Ecto neural progenitor cell (in vitro differentiated cells): ENCODE measurements around the gene PREP.
"Not testable (repeated sequence)": the region's sequence is repeated elsewhere in the genome, so short reads cannot be mapped to it uniquely, and the experiment has no call there.

Experiments used
- DNase-seq: peaks from one replicate; pipeline ENCODE4 v3.0.0-alpha.2; 2018; ENCODE audit warnings: low spot score

Gene PREP

GRCh38 chr6:105338350-105338983, 64.4 kb downstream of the PREP start:
- DNase-seq, result not testable (repeated sequence)

GRCh38 chr6:105336986-105337385, 65.9 kb downstream of the PREP start:
- no peak for DNase-seq

- no peak for DNase-seq
These were observed 70.3 kb downstream of the PREP start for GRCh38 chr6:105332576-105332975.

GRCh38 chr6:105331927-105332326, 71.0 kb downstream of the PREP start:
- no peak for DNase-seq

- no peak for DNase-seq
These were observed 72.0 kb downstream of the PREP start for GRCh38 chr6:105330913-105331312.

GRCh38 chr6:105330364-105330763, 72.5 kb downstream of the PREP start:
- no peak for DNase-seq

GRCh38 chr6:105326833-105327770, 75.8 kb downstream of the PREP start:
- no peak for DNase-seq

- DNase-seq, result no peak
These were observed 76.7 kb downstream of the PREP start for GRCh38 chr6:105326216-105326615.

- no peak for DNase-seq
These were observed 78.4 kb downstream of the PREP start for GRCh38 chr6:105324386-105324950.

- no peak for DNase-seq
These were observed 80.2 kb downstream of the PREP start for GRCh38 chr6:105322499-105323225.

GRCh38 chr6:105321728-105322127, 81.2 kb downstream of the PREP start:
- no peak for DNase-seq

GRCh38 chr6:105321207-105321606, 81.7 kb downstream of the PREP start:
- DNase-seq, result no peak

GRCh38 chr6:105320765-105321164, 82.1 kb downstream of the PREP start:
- DNase-seq, result no peak

- DNase-seq, result no peak
These were observed 82.6 kb downstream of the PREP start for GRCh38 chr6:105320271-105320670.

GRCh38 chr6:105319331-105319730, 83.6 kb downstream of the PREP start:
- no peak for DNase-seq

GRCh38 chr6:105318660-105319059, 84.2 kb downstream of the PREP start:
- no peak for DNase-seq

GRCh38 chr6:105317607-105318533, 85.0 kb downstream of the PREP start:
- DNase-seq, result no peak

- no peak for DNase-seq
These were observed 89.7 kb downstream of the PREP start for GRCh38 chr6:105313211-105313610.

- DNase-seq, result no peak
These were observed 91.9 kb downstream of the PREP start for GRCh38 chr6:105310947-105311346.

- no peak for DNase-seq
These were observed 92.5 kb downstream of the PREP start for GRCh38 chr6:105310371-105310770.

- no peak for DNase-seq
These were observed 94.0 kb downstream of the PREP start for GRCh38 chr6:105308840-105309239.
